Fibroblast of skin of scalp (primary cell): ENCODE data around the gene ABCC9.
A peak's percentile ranks its signal among the peaks of the same experiment; 100 is the strongest.

Experiments used
- DNase-seq: peaks from one replicate; pipeline ENCODE4 v3.0.0-alpha.2; 2013

ABCC9 gene

DNA sequence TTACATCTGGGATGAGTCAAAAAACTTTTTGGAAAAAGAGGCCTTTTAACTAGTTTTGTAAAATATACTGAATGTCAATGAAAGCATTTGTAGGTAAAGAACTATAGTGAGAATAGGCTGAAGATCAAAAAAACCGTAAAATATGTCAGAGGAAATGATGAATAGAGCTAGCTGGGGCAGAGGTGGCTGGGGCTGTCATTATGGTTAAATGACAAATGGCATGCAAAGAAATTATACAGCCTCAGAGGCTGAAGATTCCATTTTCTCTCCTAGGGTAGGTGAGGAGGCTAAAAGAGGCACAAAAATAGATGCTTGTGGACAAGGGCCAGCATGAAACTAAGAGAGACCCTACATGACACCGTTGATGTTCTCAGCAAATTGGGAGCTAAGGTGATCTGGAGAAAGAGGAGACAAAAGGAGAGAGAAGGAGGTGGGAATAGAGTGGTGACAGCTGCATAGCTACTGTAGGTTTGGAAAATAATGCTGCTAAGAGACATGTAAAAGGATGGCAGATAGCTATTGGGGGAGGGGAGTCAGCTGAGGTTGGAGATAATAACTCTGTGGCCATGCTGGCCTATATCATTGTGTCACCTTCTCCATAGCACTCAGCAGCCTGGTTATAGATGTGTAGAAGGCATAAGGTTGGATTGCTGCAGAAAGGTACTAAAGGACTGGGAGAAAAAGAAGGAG is 63.8 kb downstream of the ABCC9 start:
- DNase-seq, result no peak

DNA sequence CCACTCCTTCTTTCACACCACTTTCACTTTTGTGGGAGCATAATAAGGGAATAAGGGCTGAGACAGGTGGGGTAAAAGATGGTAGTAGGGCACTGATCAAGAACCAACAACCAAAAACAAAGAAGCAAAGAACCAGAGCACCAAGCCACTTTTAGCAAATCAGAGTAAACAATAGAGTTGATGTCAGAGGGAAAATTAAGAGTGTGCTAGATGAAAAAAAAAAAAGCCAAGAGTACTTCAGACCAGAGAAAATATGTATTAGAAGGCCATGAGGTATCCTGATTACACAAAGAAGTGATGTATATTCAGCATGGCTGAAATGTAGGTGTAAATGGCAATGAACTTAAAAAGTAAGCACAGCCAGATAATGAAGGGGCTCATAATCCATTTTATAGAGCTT is 75.4 kb downstream of the ABCC9 start:
- no peak for DNase-seq

DNA sequence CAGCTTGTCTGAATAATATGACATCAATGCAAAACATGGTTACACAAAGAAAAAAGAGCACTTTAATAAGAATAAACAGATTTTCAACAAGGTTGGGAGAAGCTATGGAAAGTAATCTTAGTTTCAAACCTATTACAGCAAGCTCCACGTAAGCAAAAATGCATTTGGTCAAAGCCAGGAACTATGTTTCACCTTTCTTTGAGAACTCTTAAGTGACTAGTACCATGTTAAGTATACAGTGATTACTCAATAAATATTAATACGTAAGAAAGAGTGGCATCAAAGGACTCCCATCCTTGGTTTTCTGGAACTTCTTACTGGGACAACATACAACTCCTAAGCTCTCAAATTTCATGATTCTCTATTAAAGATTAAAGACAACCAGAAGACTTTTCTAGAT is 80.7 kb downstream of the ABCC9 start:
- DNase-seq, result no peak

DNA sequence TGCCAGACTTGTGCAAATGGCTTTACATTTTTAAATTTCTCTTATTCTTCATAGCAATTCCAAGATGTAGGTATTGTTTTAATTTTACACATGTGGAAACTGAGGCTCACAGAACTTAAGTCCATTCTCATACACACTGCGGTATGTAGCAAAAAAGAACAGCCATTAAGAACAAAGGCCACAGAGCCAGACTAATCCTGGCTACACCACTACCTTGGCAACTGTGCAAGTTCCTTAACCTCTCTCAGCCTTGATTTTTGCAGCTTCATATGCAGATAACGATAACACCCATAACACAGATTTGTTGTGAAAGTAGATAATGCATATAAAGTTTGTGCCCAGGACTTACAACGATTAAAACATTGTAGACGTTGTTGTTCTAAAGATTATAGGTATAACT is 81.1 kb downstream of the ABCC9 start:
- DNase-seq, result no peak

DNA sequence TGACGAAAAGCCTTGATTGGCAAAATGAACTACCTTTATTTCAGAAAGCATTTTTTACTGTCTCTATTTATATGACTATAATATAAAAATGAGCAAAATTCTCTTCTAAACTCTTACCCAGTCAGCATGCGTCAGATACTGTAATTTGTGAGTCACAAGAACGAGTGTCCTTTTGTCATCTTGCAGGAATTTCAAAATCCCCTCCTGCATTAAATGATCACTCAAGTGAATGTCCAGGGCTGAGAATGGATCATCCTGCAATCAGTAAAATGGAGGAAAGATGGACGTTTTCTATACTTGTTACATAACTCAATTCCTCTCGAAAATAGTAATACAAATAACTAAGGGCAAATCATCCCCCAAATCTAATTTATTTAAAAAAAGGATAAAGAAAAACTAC is 89.0 kb downstream of the ABCC9 start:
- peak; percentile 67 for DNase-seq

GRCh38 chr12:21851151-21851550 is 90.1 kb downstream of the ABCC9 start:
- no peak for DNase-seq

GRCh38 chr12:21850419-21850818 is 90.8 kb downstream of the ABCC9 start:
- no peak for DNase-seq

GRCh38 chr12:21849878-21850277 is 91.3 kb downstream of the ABCC9 start:
- DNase-seq, result no peak

DNA sequence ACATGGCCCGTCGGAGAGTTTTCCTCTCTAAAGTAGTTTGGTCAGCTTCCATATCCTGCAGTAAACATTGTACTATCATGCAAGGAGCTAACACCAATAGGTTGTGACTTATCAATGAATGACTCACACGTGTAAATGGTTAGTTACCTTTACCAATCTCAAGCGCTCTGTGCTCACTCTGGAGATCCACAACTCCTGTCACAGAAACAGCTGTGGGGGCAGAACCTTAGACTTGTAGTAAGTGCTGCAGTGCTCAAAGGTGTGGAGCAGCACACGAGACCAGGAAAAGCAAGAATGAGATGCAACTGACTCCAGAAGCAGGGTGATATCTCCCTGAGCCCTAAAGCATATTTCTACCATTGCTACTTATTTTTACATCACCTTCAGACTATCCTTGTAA is 93.0 kb downstream of the ABCC9 start:
- DNase-seq, result no peak

- DNase-seq, result peak; percentile 56
Observed at GRCh38 chr12:21843795-21844194, 97.4 kb downstream of the ABCC9 start.

- no peak for DNase-seq
Observed at GRCh38 chr12:21839776-21840175, 101.5 kb downstream of the ABCC9 start.

- no peak for DNase-seq
Observed at GRCh38 chr12:21837847-21838246, 103.4 kb downstream of the ABCC9 start.

- DNase-seq, result peak; percentile 74
Observed at GRCh38 chr12:21831791-21832344, 109.4 kb downstream of the ABCC9 start.

DNA sequence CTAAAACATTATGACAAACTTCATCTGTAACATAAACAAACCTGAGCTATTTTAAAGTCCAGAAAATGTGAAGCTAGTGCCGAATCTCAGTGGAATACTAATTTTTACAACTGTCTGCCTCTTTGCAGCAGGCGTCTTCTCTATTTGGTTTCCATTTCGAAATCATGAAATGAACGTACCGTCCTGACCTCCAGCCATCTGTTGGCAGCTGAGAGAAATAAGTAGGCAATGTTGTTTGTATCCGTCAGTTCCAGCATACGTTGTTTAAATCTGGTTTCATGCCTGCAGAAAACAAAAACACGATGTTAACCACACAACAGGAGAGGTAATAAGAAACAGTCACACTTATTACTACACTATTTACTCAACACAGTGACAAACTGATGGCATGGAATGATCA is 112.4 kb downstream of the ABCC9 start:
- peak; percentile 24 for DNase-seq

GRCh38 chr12:21828136-21828775 is 113.0 kb downstream of the ABCC9 start:
- DNase-seq, result peak; percentile 24

- DNase-seq, result no peak
Observed at GRCh38 chr12:21827083-21827482, 114.1 kb downstream of the ABCC9 start.

GRCh38 chr12:21826618-21826910 is 114.7 kb downstream of the ABCC9 start:
- DNase-seq, result no peak

DNA sequence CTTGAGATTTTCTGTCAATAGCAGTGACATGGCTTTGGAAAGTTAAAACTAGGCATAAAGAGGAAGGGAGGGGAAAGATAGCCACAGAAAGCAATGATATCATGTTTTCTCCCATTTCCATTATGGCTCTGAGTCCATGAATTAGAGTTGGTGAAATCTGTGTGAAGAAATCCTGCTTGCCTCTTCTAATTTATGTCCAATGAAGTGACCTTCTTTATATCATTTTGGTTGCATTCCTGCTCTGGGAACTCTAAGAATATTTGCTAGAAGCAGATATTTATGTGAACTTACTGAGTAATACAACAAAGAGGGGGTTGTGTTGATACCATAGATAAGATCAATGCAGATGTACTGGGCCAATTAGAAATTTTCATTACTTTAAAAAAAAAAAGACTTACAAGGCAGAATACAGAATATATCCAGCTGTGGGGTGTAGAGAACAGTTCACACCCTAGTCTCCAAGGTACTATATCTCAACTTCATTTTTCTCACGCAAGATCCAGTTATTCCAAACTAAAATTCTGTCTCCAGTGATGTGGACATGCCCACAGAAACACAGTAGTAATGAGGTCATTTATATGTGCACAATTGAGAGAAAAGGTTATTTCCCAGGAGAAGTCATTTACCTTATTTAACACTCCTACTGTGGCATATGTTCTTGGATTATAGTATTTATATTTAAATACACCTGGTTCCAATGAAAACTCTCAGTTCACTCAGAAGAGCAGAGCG is 115.2 kb downstream of the ABCC9 start:
- DNase-seq, result no peak

DNA sequence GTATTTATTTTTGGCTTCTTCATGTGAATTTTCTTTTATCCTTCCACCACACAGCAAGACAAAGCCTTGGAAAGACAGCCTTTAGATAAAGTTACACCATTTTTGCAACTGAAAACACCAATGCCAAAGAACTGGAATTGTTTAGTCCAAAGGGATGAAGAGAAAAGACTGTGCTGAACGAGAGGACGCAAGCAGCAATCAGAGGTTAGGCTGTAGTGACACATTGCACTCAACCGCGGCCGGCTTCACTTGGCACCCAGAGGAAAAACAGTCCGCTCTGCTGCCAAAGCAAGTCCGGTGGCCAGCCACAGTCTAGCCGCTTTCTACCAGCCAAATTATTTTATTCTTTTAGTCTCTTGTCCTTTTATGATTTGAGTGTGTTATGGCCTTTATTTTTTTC is 117.6 kb downstream of the ABCC9 start:
- DNase-seq, result no peak

GRCh38 chr12:21819678-21820077 is 121.5 kb downstream of the ABCC9 start:
- DNase-seq, result no peak

- DNase-seq, result peak; percentile 71
Observed at GRCh38 chr12:21819236-21819635, 122.0 kb downstream of the ABCC9 start.

- DNase-seq, result peak; percentile 50
Observed at GRCh38 chr12:21818627-21819026, 122.6 kb downstream of the ABCC9 start.

- peak; percentile 71 for DNase-seq
Observed at GRCh38 chr12:21815306-21816062, 125.7 kb downstream of the ABCC9 start.
